GM18909 (cell line): ENCODE data around the gene DNAI4.

Source experiments
- ATAC-seq: cut with Tn5 transposase; IDR thresholded peaks from one replicate; pipeline ENCODE4 v1.9.1; 2021; ENCODE audit warnings: mild to moderate bottlenecking; ENCODE audit not compliant: unreplicated experiment, poor library complexity

The DNAI4 gene

GRCh38 chr1:66770240-66770639 is 154.4 kb downstream of the DNAI4 start:
- no peak for ATAC-seq

DNA sequence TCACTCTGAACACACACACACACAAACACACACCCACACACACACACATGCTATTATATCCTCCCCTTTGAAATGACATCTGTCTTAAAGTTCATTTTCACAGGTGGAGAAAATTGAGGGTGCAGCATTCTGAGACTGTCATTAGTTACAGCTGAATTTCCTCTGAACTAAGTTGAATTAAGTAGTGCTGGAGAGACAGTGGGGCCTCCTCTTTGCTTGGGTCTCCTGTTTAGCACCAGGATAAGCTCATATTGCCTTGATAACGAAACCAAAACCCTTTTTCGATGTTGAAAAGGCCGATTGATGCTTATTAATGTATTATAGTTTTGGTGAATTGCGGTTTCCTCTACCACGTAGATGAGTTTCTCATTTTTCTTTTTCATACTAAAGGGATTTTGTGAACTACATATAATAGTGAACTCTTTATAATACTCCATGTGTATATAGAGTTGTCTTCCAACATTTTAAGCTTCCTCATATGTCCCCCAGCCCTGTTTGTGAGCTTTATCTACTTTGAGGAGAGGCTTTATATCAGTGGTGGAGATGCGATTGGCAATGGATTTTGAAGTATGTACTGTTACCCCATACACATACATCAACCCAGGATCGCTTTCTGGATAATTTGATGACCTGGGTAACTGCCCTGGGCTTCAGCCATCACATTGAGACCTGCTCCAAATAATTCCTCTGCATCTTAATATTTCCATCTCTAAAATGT is 155.0 kb downstream of the DNAI4 start:
- ATAC-seq = no peak

GRCh38 chr1:66768965-66769364 is 155.7 kb downstream of the DNAI4 start:
- ATAC-seq = no peak

DNA sequence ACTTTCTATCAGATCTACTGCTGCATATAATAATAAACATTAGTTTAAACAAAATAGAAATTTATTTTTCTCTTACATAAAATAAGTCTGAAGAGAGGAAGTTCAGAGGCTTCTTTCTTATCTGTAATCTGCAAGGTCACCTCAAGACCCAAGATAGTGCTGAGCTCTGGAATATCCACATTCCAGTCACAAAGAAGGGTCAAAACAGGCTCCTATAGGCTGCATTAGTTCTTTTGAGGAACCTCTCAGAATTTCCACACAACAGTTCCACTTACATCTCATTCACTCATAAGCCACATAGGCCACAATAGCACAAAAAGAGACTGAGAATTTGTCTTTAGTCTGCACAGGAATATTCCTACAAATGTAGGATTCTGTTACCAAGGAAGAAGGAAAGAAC is 157.0 kb downstream of the DNAI4 start:
- no peak for ATAC-seq

DNA sequence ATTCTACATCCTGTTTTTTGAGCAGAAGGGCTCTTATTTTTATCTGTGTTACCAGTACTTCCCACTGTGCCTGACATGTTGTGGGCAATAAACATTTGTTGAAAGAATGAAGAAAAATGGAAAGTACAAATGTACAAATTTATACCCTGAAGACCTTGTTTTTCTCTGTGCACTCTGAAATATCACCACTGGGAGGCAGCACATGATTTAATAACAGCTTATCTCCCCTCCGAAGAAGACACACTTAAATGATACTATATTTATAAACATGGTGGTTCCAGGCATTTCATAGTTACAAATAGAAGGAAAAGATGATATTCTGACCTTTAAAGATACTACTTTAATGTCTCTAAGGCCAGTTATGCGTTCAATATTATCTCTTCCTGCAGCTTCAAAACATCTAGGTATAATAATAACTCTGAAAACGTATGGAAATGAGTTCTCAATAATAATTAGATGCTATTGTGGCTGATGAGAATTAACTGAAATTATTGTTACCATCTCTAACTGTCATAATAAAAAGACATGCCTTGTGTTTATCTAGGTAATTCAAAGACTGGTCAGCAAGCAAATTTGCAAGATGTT is 159.6 kb downstream of the DNAI4 start:
- ATAC-seq = peak; percentile 77
